Type B pancreatic cell (in vitro differentiated cells): ENCODE results near the gene SHF. TPM values are rescaled to one million over a fixed set of nuclear protein-coding genes. Genes with fewer than 3 reads are reported as not detected.

ENCODE experiments used
- DNase-seq: peaks from one replicate; pipeline ENCODE4 v3.0.0; 2021; ENCODE audit warnings: mixed read lengths; ENCODE audit not compliant: unreplicated experiment; ENCODE audit errors: extremely low spot score
- H3K27ac Mint-ChIP-seq: 2 replicates; pipeline ENCODE4 v1.8.0; 2021; ENCODE audit warnings: mild to moderate bottlenecking, mixed read lengths
- H3K27me3 Mint-ChIP-seq: 2 replicates; pipeline ENCODE4 v1.8.0; 2021; ENCODE audit warnings: mixed read lengths
- H3K36me3 Mint-ChIP-seq: 2 replicates; pipeline ENCODE4 v1.8.0; 2021; ENCODE audit warnings: mixed read lengths
- H3K4me1 Mint-ChIP-seq: one replicate; pipeline ENCODE4 v1.8.0; 2021; ENCODE audit warnings: mixed read lengths; ENCODE audit not compliant: unreplicated experiment
- H3K4me3 Mint-ChIP-seq: 2 replicates; pipeline ENCODE4 v1.8.0; 2021; ENCODE audit warnings: mild to moderate bottlenecking, mixed read lengths
- H3K9me3 Mint-ChIP-seq: 2 replicates; pipeline ENCODE4 v1.8.0; 2021; ENCODE audit warnings: mixed read lengths
- CTCF ChIP-seq: fragments of 200-600 bp; sonication (generic); conservative IDR thresholded peaks from 2 replicates; pipeline ENCODE4 v1.5.0; 2021; ENCODE audit warnings: antibody characterized with exemption, mild to moderate bottlenecking
- total RNA-seq: library from RNA; stranded (reverse); gene quantifications from 2 replicates; pipeline ENCODE4 v1.2.1, GENCODE V29; 2021; ENCODE audit warnings: low replicate concordance

SHF gene
- total RNA-seq, 1 donor from 2014 or later = 29.0 TPM

DNA sequence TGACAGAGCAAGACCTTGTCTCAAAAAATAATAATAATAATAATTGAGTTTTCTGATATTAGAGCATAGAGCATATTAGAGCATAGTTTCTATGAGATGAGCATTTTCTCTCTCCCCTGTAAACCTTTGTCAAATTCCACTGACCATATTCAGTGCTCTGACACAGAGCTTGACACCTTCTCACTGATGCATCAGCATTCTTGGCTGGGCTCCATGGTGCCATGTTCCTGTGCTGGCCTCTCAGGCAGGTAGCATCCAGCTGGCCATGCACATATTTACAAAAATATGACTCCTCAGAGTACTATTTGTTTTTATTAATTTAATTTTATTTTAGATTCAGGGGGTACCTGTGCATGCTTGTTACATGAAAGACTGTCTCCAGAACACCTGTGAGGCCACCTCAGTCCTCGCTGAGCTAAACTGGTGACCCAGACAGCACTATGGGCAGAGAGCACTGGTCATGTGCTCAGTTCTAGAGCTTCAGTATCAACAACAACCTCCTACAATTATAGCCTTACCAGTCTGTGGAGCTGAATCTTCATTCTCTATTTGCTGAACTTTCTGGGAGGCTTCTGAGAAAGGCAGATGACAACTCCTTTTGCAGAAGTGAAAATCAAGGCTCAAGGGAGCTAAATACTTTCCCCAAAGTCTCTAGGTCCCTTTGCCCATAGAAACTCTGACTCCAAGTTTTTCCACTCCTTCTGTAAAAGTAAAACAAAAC is 42.6 kb upstream of the SHF start:
- Mint-ChIP-seq H3K4me1 (no peaks in the 10 kb centered on the region), H3K27ac (no peak overlapping the region), H3K36me3 (no peaks in the 10 kb centered on the region), H3K9me3 (peaks cover 2% of the 10 kb centered on the region), H3K27me3 (no peaks in the 10 kb centered on the region), H3K4me3 (no peak overlapping the region)
- no peak for TF ChIP-seq CTCF
- no peak for DNase-seq

DNA sequence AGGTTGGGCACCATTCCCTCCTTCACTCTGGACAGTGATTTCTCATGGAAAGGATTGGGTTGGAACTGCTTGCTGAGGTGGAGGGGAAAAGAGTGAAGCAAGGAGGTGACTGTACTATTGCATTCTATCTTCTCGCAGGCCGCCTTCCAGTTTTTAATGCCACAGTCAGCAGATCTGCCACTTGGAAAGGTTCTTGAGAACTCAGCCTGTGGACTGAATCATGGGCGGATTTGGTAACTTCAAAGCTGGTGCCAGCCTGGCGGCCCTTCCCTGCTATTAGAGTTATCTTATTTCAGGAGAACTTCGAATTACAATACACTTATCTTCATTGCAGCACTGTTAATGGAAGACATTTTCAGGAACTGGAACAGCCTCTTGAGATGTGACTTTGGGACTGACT is 41.2 kb upstream of the SHF start:
- no peaks in the 10 kb centered on the region for H3K4me1 Mint-ChIP-seq
- no peak for DNase-seq
- H3K9me3 Mint-ChIP-seq = no peaks in the 10 kb centered on the region
- no peak for TF ChIP-seq CTCF
- no peaks in the 10 kb centered on the region for H3K36me3 Mint-ChIP-seq
- H3K27ac Mint-ChIP-seq = no peak overlapping the region
- H3K4me3 Mint-ChIP-seq = no peak overlapping the region
- H3K27me3 Mint-ChIP-seq = no peaks in the 10 kb centered on the region

DNA sequence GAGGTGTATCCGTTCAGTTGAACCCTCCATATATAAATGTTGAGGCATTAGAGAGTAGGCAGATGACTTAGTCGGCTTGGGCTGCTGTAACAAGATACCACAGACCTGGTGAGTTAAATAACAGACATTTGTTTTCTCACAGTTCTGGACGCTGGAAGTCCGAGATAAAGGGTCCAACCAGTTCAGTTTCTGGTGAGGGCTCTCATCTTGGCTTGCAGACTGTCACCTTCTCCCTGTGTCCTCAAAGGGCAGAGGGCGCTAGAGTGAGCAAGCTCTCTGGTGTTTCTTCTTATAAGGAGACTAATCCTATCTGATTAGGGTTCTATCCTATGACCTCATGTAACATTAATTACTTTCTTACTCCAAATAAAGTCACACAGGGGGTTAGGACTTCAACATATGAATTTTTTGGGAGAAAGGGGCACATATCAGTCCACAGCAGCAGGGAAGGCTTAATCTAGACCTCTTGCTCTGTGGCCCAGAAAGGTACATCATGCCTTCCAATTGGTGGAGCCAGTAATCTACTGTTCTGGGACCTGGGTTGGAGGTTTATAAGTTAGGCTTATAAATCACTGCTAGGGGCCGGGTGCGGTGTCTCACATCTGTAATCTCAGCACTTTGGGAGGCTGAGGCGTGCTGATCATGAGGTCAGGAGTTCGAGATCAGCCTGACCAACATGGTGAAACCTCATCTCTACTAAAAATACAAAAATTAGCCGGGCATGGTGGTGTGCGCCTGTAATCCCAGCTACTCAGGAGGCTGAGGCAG is 37.9 kb upstream of the SHF start:
- Mint-ChIP-seq H3K27me3 (peaks cover 19% of the 10 kb centered on the region), H3K27ac (no peak overlapping the region), H3K36me3 (no peaks in the 10 kb centered on the region), H3K9me3 (no peaks in the 10 kb centered on the region), H3K4me1 (no peaks in the 10 kb centered on the region), H3K4me3 (no peak overlapping the region)
- TF ChIP-seq CTCF = no peak
- no peak for DNase-seq

DNA sequence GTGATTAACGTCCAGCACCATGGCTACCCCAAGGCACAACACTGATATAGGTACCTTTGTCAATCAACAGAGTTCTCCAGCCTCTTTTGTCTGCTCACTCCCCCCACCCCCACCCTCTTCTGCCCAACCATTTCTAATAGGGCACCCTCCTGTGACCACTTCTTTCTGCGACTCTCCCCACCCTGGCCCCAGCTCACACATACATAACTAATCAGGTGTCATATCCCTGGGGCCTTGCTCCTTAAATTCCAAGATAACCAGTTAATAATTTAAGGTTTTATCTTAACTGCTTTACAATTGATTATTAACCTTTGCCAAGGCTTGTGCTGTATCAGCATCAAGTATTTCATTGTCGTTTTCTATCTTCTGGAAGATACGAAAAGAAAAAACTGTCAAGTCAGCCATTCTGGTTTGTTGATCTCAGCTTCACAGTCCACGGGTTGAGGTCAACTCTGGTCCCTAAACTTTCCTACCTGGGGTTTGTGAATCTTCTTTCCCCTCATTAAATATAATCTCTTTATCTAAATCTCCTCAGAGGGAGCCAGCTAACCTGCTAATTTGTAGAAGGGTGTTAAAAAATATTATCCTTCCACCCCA is 37.0 kb upstream of the SHF start:
- no peak overlapping the region for H3K27ac Mint-ChIP-seq

GRCh38 chr15:45221967-45222366 is 34.2 kb upstream of the SHF start:
- no peak for TF ChIP-seq CTCF
- H3K4me3 Mint-ChIP-seq = no peak overlapping the region
- H3K9me3 Mint-ChIP-seq = no peaks in the 10 kb centered on the region
- H3K36me3 Mint-ChIP-seq = no peaks in the 10 kb centered on the region
- no peaks in the 10 kb centered on the region for H3K4me1 Mint-ChIP-seq
- DNase-seq = no peak
- H3K27me3 Mint-ChIP-seq = peaks cover 22% of the 10 kb centered on the region
- H3K27ac Mint-ChIP-seq = no peak overlapping the region

More for the DNA sequence above, 37.0 kb upstream of the SHF start:
- Mint-ChIP-seq H3K4me1 (no peaks in the 10 kb centered on the region), H3K4me3 (no peak overlapping the region), H3K36me3 (no peaks in the 10 kb centered on the region), H3K9me3 (no peaks in the 10 kb centered on the region), H3K27me3 (peaks cover 22% of the 10 kb centered on the region)
- DNase-seq = no peak
- no peak for TF ChIP-seq CTCF
